Right atrium auricular region (tissue), 2 donors: Measurements from ENCODE around the gene GIGYF2. TPM values are rescaled to one million over a fixed set of nuclear protein-coding genes. Genes with fewer than 3 reads are reported as not detected.

Source experiments
- DNase-seq: peaks from one replicate; pipeline ENCODE4 v3.0.0-alpha.2; 2019; ENCODE audit warnings: low spot score
- H3K27ac ChIP-seq, 2 donors: fragments of 200-600 bp; sonication (generic); 1 replicate in 1 of 2; 2 replicates in 1 of 2; pipeline ENCODE4 v1.5.1; 2016 to 2019
- H3K27me3 ChIP-seq, 2 donors: fragments of 200-600 bp; sonication (generic); one replicate each; pipeline versions ENCODE4 v1.5.1 to v1.6.0; 2017 to 2019
- H3K36me3 ChIP-seq: fragments of 200-600 bp; sonication (generic); one replicate; pipeline ENCODE4 v1.5.1; 2016
- H3K4me1 ChIP-seq, 2 donors: fragments of 200-600 bp; sonication (generic); one replicate each; pipeline versions ENCODE4 v1.5.1 to v1.6.0; 2017 to 2019
- H3K4me3 ChIP-seq, 2 donors: fragments of 200-600 bp; sonication (generic); 1 replicate in 1 of 2; 2 replicates in 1 of 2; pipeline ENCODE4 v1.5.1; 2017 to 2019; ENCODE audit warnings: mild to moderate bottlenecking in 1 of 2, moderate library complexity in 1 of 2
- H3K9me3 ChIP-seq, 2 donors: fragments of 200-600 bp; sonication (generic); one replicate each; pipeline ENCODE4 v1.5.1; 2019
- CTCF ChIP-seq, 2 donors: fragments of 200-600 bp; sonication (generic); IDR thresholded peaks; one replicate each; pipeline ENCODE4 v1.5.1; 2019; ENCODE audit warnings: antibody characterized with exemption in 2 of 2
- total RNA-seq, 2 donors: library from RNA; depleted of rRNA; stranded (reverse); fragments of >200 nt; gene quantifications; one replicate each; pipeline ENCODE4 v1.1.0, GENCODE V29; 2016

The GIGYF2 gene
- total RNA-seq, 2 donors from 2014 or later, result 48.4 to 57.1 TPM

GRCh38 chr2:232658217-232658785, 38.8 kb upstream of the GIGYF2 start:
- Histone ChIP-seq H3K4me1 (peaks cover 0 to 6% of the 10 kb centered on the region in 2 donors), H3K27ac (no peak overlapping the region), H3K36me3 (no peaks in the 10 kb centered on the region), H3K27me3 (no peaks in the 10 kb centered on the region), H3K4me3 (no peak overlapping the region), H3K9me3 (no peaks in the 10 kb centered on the region)
- DNase-seq, result no peak
- TF ChIP-seq CTCF (IDR thresholded peaks at IDR 0.05), result no peak

DNA sequence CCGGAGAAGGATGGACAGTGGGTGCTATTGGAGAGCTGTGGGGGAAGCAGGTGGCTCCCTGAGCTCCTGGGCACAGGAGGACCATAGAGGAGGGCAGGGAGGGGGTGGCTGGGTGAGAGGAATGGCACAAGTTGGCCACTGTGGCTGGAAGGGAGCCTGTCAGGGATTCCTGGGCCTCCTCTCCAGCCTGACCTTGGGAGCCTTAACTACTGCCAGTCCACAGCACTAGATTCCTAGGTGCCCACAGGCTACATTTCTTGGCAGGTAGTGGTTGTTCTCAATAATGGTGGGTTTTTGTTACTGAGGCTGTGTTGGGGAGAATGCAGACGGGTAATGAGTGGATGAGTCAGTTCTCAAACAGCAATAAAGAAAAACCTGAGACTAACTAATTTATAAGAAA, 37.8 kb upstream of the GIGYF2 start:
- no peak for TF ChIP-seq CTCF (IDR thresholded peaks at IDR 0.05)
- H3K4me3 ChIP-seq, result no peak overlapping the region

DNA sequence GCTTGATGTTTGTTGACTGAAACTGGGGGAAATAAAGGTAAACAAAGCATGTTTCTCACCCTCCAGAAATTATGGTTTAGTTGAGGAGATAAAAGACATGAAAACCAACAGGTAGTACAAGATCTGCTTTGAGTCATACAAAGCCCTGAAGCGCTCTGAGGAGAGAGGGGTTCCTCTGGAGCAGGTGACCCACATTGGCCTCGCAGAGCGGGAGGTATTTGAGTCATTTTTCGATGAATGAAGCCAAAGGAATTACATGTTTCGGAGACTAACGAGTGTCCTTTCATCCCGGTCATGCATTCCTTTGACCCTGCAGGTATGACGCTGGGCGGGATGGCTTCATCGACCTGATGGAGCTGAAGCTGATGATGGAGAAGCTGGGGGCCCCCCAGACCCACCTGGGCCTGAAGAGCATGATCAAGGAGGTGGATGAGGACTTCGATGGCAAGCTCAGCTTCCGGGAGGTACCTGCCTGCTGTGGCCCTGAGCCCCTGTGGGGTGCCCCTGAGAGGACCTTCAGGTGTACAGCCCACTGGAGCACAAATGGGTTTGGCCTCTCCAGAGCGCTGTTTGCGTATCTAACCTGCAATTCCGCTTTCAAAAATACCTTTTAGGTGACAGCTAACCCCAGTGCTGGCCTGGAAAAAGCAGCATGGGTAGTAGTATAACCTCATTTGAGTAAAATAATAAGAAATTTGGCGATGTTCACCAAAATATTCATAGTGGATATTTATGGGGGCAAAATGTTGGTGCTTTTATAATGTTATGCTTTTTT, 34.5 kb upstream of the GIGYF2 start:
- Histone ChIP-seq H3K27me3 (no peaks in the 10 kb centered on the region), H3K36me3 (no peaks in the 10 kb centered on the region), H3K4me1 (peaks cover 0 to 6% of the 10 kb centered on the region in 2 donors), H3K9me3 (no peaks in the 10 kb centered on the region), H3K27ac (no peak overlapping the region), H3K4me3 (no peak overlapping the region)
- no peak for DNase-seq
- TF ChIP-seq CTCF (IDR thresholded peaks at IDR 0.05), result no peak

More for the DNA sequence above, 37.8 kb upstream of the GIGYF2 start:
- Histone ChIP-seq H3K27me3 (no peaks in the 10 kb centered on the region), H3K4me1 (peaks cover 0 to 6% of the 10 kb centered on the region in 2 donors), H3K36me3 (no peaks in the 10 kb centered on the region), H3K9me3 (no peaks in the 10 kb centered on the region), H3K27ac (no peak overlapping the region)
- no peak for DNase-seq

GRCh38 chr2:232666051-232666805, 30.9 kb upstream of the GIGYF2 start:
- H3K9me3 ChIP-seq, result no peaks in the 10 kb centered on the region
- no peaks in the 10 kb centered on the region for H3K27me3 ChIP-seq
- no peak overlapping the region for H3K4me3 ChIP-seq
- peaks cover 4% of the 10 kb centered on the region for H3K36me3 ChIP-seq
- no peak for TF ChIP-seq CTCF (IDR thresholded peaks at IDR 0.05)
- H3K27ac ChIP-seq, result no peak overlapping the region
- H3K4me1 ChIP-seq, result no peaks in the 10 kb centered on the region
- DNase-seq, result no peak

- DNase-seq, result no peak
- H3K27ac ChIP-seq, result peak overlapping the region; percentile 21 to 41
- no peaks in the 10 kb centered on the region for H3K9me3 ChIP-seq
- no peaks in the 10 kb centered on the region for H3K27me3 ChIP-seq
- H3K36me3 ChIP-seq, result peaks cover 10% of the 10 kb centered on the region
- no peak for TF ChIP-seq CTCF (IDR thresholded peaks at IDR 0.05)
- no peak overlapping the region for H3K4me3 ChIP-seq
- H3K4me1 ChIP-seq, result no peaks in the 10 kb centered on the region
These were observed 29.0 kb upstream of the GIGYF2 start for GRCh38 chr2:232667989-232668583.
